CD4-positive, alpha-beta T cell treated with Interferon gamma for 1 hour (primary cell): ENCODE data around the gene SERPINE3.

Experiments
- DNase-seq: peaks from one replicate; pipeline ENCODE4 v3.0.0-alpha.2; 2020

SERPINE3 gene

DNA sequence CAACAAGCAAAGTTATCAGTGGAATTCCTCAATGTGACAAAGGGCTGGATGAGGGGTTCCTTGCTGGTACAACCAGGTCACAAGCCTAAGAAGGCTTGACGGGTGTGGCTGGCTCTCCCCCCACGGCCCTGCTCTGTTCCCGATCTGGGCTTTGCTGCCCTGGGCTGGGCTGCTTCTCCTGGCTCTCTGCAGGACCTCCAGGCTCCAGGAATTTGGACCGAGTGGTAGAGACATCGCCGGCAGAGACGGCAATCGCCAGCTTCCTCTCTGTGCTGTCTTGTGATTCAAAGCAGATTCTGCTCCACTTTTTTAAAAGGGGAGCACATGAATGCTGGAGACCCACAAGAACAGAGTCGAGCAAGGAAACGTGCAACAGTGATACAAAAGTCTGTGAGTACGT is at the start of gene SERPINE3:
Gene SERPINE3 (plus strand): TSS at position 338 of the 400 bp plus-strand sequence. CDS start 1,401 bp downstream, outside the sequence.
- no peak for DNase-seq

DNA sequence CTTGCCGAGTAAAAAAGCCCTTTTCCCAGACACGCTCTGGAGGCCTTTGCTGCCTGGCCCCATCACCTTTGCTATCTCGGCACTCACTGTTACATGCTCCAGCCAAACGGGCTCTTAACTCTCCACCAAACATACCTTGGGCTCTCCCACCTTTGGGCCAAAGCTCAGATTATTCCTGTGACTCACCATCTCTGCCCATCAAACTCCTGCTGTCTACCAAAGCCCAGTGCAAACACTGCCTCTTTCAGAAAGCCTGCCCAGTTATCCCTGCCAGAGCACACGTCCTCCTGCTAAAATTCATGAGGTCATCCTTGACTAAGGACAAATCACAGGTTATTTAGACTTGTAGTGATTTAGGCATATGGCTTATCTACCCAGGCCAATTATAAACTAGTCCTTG is 48.1 kb upstream of the SERPINE3 start:
- no peak for DNase-seq

GRCh38 chr13:51292000-51292565 is 47.4 kb upstream of the SERPINE3 start:
- no peak for DNase-seq

- no peak for DNase-seq
Observed at GRCh38 chr13:51297556-51297955, 41.9 kb upstream of the SERPINE3 start.

DNA sequence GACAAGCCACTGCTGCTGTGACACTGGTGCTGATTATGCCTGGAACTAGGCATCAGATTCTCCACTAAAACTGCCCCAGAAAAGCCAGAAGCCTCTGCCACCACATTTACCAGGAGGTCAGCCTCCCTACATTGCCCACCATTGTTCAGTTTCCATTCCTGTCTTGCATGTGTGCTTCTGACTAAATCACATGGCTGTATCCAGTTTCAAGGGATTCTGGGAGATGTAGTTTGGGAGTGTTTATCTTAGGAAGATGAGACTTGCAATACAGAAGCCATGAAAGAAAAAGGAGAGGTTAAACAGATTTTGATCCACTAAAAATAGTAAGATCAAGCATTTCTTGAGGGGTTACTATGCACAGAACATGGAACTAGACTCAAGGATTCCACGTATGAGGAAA is 40.7 kb upstream of the SERPINE3 start:
- no peak for DNase-seq

DNA sequence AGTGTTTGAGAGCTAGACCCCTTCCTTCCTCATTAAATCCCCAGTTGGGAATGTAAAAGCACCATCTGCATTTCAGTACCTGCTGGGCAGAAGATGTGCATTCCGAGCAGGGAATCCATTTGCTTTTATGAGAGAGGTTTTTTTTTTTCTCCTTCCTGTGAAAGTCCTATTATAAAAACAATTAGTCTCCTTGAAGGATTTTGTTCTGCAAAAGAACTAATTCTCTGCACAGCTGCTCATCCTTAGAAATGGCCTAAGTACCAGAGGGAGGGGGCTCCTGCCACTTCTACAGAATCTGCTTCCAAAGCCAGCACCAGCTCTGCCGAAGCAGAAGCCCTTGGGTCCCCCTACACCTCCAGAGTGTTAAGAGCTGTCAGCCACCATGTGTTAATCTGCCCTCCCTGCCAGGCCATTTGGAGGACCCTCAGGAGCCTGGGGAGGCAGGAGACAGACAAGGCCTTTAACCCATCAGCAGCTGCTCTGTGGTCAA is 36.4 kb upstream of the SERPINE3 start:
- no peak for DNase-seq

DNA sequence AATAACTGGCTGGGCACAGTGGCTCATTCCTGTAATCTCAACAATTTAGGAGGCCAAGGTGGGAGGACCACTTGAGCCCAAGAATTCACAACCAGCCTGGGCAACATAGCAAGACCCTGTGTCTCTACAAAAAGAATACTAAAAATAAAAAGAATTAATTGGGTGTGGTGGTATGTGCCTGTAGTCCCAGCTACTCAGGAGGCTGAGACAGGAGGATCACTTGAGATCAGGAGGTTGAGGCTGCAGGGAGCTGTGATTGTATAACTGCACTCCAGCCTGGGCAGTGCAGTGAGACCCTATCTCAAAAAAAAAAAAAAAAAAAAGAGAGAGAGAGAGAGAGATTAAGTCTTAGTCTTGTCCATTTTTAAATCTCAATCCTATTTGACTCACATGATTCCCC is 35.6 kb upstream of the SERPINE3 start:
- DNase-seq = no peak

- DNase-seq = no peak
Observed at GRCh38 chr13:51305271-51305967, 34.1 kb upstream of the SERPINE3 start.

DNA sequence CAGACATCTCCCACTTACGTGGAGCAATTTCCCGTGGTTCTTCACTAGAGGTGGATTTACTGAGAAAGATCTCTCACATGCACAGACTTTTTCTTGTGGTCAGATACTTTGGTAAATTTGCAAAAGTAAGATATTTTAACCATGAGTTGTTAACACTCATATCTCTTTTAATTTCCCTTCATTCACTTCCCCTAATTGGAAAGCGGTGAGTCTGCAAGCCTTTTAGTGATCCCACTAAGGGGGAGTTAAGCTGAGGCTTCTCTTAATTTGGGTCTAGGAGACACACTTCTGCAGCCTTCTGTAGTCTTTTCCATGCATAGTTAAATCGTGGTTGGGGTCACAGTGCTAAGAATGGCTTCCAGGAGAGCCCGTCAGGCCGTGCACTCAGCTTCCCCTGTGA is 30.7 kb upstream of the SERPINE3 start:
- DNase-seq = no peak

DNA sequence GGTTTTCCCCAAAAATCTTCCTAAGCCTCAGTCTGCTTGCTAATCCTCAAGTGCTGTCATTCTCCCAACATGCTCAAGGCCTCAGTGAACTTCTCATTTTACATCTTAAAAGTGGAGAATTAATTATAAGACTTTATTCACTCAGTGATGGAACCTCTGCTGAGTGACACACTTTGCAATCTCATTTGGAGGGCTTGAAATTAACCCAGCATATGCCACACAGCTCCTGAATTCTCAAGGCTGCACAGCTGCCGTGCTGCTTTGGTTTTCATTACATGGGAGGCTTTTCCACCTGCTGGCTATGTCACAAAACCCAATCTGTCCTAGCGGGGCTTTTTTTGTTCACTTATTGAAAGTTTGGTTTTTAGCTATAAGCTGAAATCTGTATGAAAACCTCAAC is 28.3 kb upstream of the SERPINE3 start:
- no peak for DNase-seq

GRCh38 chr13:51311957-51312520 is 27.5 kb upstream of the SERPINE3 start:
- no peak for DNase-seq

GRCh38 chr13:51313619-51314018 is 25.9 kb upstream of the SERPINE3 start:
- no peak for DNase-seq

- DNase-seq = no peak
Observed at GRCh38 chr13:51317262-51317661, 22.2 kb upstream of the SERPINE3 start.

- DNase-seq = no peak
Observed at GRCh38 chr13:51318015-51318414, 21.5 kb upstream of the SERPINE3 start.

- DNase-seq = no peak
Observed at GRCh38 chr13:51318876-51319275, 20.6 kb upstream of the SERPINE3 start.

GRCh38 chr13:51321836-51322235 is 17.7 kb upstream of the SERPINE3 start:
- no peak for DNase-seq

DNA sequence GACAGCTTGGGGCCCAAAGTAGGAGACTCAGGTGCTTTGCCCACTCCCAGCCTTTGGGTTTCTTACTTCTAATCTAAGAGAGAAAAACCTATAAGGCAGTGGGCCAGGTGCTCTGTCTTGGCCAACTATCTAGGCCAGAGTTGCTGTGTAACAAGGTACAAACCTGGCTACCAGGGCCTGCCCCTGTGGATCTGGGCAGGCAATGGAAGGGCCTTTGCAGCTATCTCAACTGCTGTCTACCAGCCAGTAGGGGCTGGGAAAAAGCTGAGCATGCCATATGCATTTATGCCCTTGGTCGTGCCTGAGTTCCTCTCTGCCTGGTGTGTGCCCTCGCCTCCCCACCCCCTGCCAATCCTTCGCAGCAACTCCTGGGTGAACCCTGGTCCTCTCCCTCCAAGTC is 16.7 kb upstream of the SERPINE3 start:
- DNase-seq = no peak

- no peak for DNase-seq
Observed at GRCh38 chr13:51323824-51324511, 15.5 kb upstream of the SERPINE3 start.

DNA sequence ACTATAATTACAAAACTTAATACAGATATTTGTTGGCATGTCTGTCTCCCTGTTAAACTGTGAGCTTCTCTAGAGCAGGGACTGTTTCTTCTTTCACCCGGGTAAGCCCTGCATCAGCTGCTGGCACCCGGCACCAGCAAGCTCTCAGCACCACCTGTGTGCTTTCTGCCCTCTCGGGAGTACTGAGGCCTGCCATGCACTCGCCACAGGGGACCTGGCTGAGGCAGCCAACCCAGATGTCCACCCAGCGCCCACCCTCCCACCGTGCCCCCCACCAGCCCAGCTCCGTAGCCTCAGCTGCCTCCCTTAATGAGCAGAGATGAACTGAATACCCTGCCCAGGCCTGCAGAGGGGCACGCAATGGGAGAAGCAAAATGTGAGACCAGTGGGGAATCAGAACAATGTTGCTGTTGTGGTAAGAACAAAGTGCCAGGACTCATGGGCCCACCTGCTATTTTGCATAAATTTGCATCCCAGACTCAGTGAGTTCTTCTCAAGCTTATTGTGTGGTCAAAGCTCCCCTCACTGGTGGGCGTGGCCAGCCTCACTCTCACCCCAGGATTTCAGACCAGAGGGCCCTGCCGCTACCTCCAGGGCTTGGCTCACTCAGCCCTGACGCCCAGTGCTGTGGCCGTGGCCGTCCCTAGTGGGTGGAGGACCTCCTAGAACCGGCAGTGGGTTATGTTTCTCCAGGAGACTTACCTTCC is 14.6 kb upstream of the SERPINE3 start:
- no peak for DNase-seq

GRCh38 chr13:51325837-51326236 is 13.7 kb upstream of the SERPINE3 start:
- DNase-seq = no peak

DNA sequence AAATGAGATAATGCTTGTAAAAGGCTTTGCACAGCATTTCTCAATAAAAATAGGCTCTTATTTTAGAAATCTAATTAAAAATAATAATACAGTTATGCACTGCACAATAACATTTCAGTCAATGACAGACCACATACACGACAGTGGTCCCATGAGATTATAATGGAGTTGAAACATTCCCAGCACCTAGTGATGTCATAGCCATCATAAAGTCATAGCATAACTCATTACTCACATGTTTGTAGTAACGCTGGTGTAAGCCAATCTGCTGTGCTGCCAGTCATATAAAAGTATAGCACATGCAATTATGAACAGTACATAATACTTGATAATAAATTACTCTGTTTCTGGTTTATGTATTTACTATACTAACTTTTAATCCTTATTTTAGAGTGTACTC is 12.7 kb upstream of the SERPINE3 start:
- no peak for DNase-seq

GRCh38 chr13:51327961-51328360 is 11.5 kb upstream of the SERPINE3 start:
- DNase-seq = no peak

DNA sequence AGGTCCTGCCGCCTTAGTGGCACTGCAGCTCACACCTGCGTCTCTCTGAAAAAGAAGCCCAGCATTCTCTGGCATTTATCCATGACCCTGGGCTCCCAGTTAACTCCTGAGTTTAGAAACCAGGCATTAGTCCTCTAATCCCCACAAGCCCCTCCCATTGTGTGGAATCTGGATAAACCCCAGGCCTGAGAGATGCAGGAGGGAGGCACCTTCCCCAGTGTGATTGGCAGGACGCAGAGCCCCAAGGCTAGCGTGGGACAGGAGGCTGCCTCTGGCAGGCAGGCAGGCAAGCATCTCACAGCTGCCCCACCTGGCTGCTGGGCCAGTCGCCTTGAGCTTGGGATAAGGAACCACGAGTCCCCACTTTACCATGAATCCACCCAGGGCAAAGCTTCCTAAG is 11.0 kb upstream of the SERPINE3 start:
- DNase-seq = no peak
